IMR-90 (cell line): ENCODE results near the gene HDAC9. TPM values are rescaled to one million over a fixed set of nuclear protein-coding genes. Genes with fewer than 3 reads are reported as not detected.

Source experiments
- ATAC-seq: fragments of 200-7000 bp; cut with Tn5 transposase; 2 replicates; pipeline ENCODE4 v1.9.1; 2020; ENCODE audit warnings: low read depth, mild to moderate bottlenecking, moderate library complexity
- BruUV-seq: library from RNA; stranded (reverse); fragments of 400-500 nt; replicated peaks from 2 replicates; lab custom pipeline; 2021; lab: Mats Ljungman, UMichigan
- CTCF ChIA-PET: fragments of 300-600 bp; formaldehyde crosslinking; extraction: SDS; loops from one replicate; lab custom pipeline; 2021; ENCODE audit warnings: antibody characterized with exemption; lab: Yijun Ruan, JAX
- POLR2A ChIA-PET: fragments of 300-600 bp; sonication (Branson Sonifier 250); formaldehyde crosslinking; loops from one replicate; lab custom pipeline; 2022; ENCODE audit warnings: antibody characterized with exemption; ENCODE audit not compliant: unreplicated experiment; lab: Charles Lee
- DNase-seq: peaks from one replicate; pipeline ENCODE4 v3.0.0; 2013
- H2AFZ ChIP-seq: replicated peaks from 2 replicates; pipeline ENCODE3; 2013; ENCODE audit warnings: low read length, mild to moderate bottlenecking; ENCODE audit not compliant: poor library complexity
- H2AK5ac ChIP-seq: 2 replicates; pipeline ENCODE4 v1.6.1; 2013; ENCODE audit warnings: low read depth, low read length, inconsistent platforms
- H2AK9ac ChIP-seq: replicated peaks from 2 replicates; pipeline ENCODE3; 2013; ENCODE audit warnings: mild to moderate bottlenecking, low read depth, low read length, moderate library complexity; ENCODE audit not compliant: poor library complexity
- H2BK120ac ChIP-seq: 2 replicates; pipeline ENCODE4 v1.6.1; 2013; ENCODE audit warnings: low read depth, low read length, inconsistent platforms
- H2BK15ac ChIP-seq: 3 replicates; pipeline ENCODE4 v1.6.1; 2013; ENCODE audit warnings: low read depth, low read length, inconsistent platforms
- H2BK20ac ChIP-seq: 2 replicates; pipeline ENCODE4 v1.6.1; 2013; ENCODE audit warnings: low read depth, mild to moderate bottlenecking, inconsistent platforms, low read length, moderate library complexity
- H2BK5ac ChIP-seq: 2 replicates; pipeline ENCODE4 v1.6.1; 2013; ENCODE audit warnings: mild to moderate bottlenecking, low read depth, low read length, inconsistent platforms; ENCODE audit not compliant: poor library complexity, severe bottlenecking
- H3K14ac ChIP-seq: replicated peaks from 2 replicates; pipeline ENCODE4 v1.6.1; 2013; ENCODE audit warnings: low read depth, low read length, inconsistent platforms
- H3K18ac ChIP-seq: 2 replicates; pipeline ENCODE4 v1.6.1; 2013; ENCODE audit warnings: low read depth, low read length, control low read depth
- H3K23ac ChIP-seq: 2 replicates; pipeline ENCODE4 v1.6.1; 2013; ENCODE audit warnings: low read depth, low read length, inconsistent platforms
- H3K27ac ChIP-seq: 2 replicates; pipeline ENCODE4 v1.5.1; 2013; ENCODE audit warnings: mild to moderate bottlenecking, control low read depth, low read length; ENCODE audit not compliant: insufficient read depth
- H3K27me3 ChIP-seq: 2 replicates; pipeline ENCODE4 v1.6.1; 2013; ENCODE audit warnings: low read length; ENCODE audit not compliant: control insufficient read depth, insufficient read depth
- H3K36me3 ChIP-seq: 2 replicates; pipeline ENCODE4 v1.6.1; 2013; ENCODE audit warnings: low read length, mixed read lengths; ENCODE audit not compliant: control insufficient read depth, insufficient read depth
- H3K4ac ChIP-seq: 2 replicates; pipeline ENCODE4 v1.6.1; 2013; ENCODE audit warnings: low read depth, low read length, inconsistent platforms
- H3K4me1 ChIP-seq: 2 replicates; pipeline ENCODE4 v1.6.1; 2013; ENCODE audit warnings: low read length, mixed read lengths; ENCODE audit not compliant: control insufficient read depth, insufficient read depth
- H3K4me2 ChIP-seq: 2 replicates; pipeline ENCODE4 v1.6.1; 2013; ENCODE audit warnings: low read depth, mild to moderate bottlenecking, control low read depth, low read length, moderate library complexity
- H3K4me3 ChIP-seq: 2 replicates; pipeline ENCODE4 v1.5.1; 2013; ENCODE audit warnings: low read depth, mild to moderate bottlenecking, control low read depth, low read length, moderate library complexity; ENCODE audit not compliant: insufficient read depth
- H3K56ac ChIP-seq: 2 replicates; pipeline ENCODE4 v1.6.1; 2013; ENCODE audit warnings: low read length, inconsistent platforms; ENCODE audit not compliant: insufficient read depth; ENCODE audit errors: extremely low read depth
- H3K79me1 ChIP-seq, 2 experiments: 2 replicates each; pipeline ENCODE4 v1.6.1; 2013; ENCODE audit warnings: low read length in 2 of 2, inconsistent platforms in 1 of 2, low read depth in 1 of 2
- H3K9ac ChIP-seq: 2 replicates; pipeline ENCODE4 v1.6.1; 2013; ENCODE audit warnings: low read depth, low read length, control low read depth
- H3K9me1 ChIP-seq: 2 replicates; pipeline ENCODE4 v1.6.1; 2013; ENCODE audit warnings: low read length, inconsistent platforms; ENCODE audit not compliant: insufficient read depth
- H3K9me3 ChIP-seq: 2 replicates; pipeline ENCODE4 v1.6.1; 2013; ENCODE audit warnings: low read length; ENCODE audit not compliant: control insufficient read depth, insufficient read depth
- H4K20me1 ChIP-seq: 2 replicates; pipeline ENCODE4 v1.6.1; 2013; ENCODE audit warnings: low read length, inconsistent platforms; ENCODE audit not compliant: insufficient read depth
- H4K5ac ChIP-seq: 2 replicates; pipeline ENCODE4 v1.6.1; 2013; ENCODE audit warnings: mild to moderate bottlenecking, low read depth, low read length, control low read depth
- H4K8ac ChIP-seq, 2 experiments: 2 replicates each; pipeline ENCODE4 v1.6.1; 2013; ENCODE audit warnings: low read depth in 2 of 2, low read length in 2 of 2, control low read depth in 1 of 2, inconsistent platforms in 1 of 2
- H4K91ac ChIP-seq: 2 replicates; pipeline ENCODE4 v1.6.1; 2013; ENCODE audit warnings: low read depth, low read length, inconsistent platforms; ENCODE audit not compliant: insufficient read depth
- MXI1 ChIP-seq: IDR thresholded peaks from 2 replicates; pipeline ENCODE4 v1.6.1; 2012; ENCODE audit warnings: low read depth, mild to moderate bottlenecking, low read length, moderate library complexity, borderline replicate concordance
- NFE2L2 ChIP-seq: fragments of 150-350 bp; IDR thresholded peaks from 2 replicates; pipeline ENCODE4 v1.6.1; 2016; ENCODE audit warnings: low read depth, mild to moderate bottlenecking, low read length
- RAD21 ChIP-seq: IDR thresholded peaks from 2 replicates; pipeline ENCODE4 v1.6.1; 2012; ENCODE audit warnings: low read length, improper control_type of control experiment
- SMC3 ChIP-seq: fragments of 150-350 bp; IDR thresholded peaks from 2 replicates; pipeline ENCODE4 v1.6.1; 2016; ENCODE audit warnings: low read depth, mild to moderate bottlenecking, antibody characterized with exemption, low read length, moderate library complexity
- WGBS, 2 experiments: methylation state at CpG; one replicate each; pipeline versions ENCODE4 v1.1.5 to v1.1.7; 2013; ENCODE audit warnings: missing lambda C conversion rate in 2 of 2; ENCODE audit not compliant: insufficient read length in 1 of 2; ENCODE audit errors: extremely low coverage in 2 of 2; 5-methylcytosine and 5-hydroxymethylcytosine counted together
- dilution Hi-C: fragments of 300-500 bp; cut with HindIII; formaldehyde crosslinking; loops from one replicate; pipeline ENCODE4 v1.14.3; 2018; ENCODE audit warnings: low sequenced_read_pairs; ENCODE audit not compliant: unreplicated experiment
- in situ Hi-C: fragments of 300-500 bp; cut with MboI; formaldehyde crosslinking; loops from 3 replicates; pipeline ENCODE4 v1.14.3; 2019; ENCODE audit warnings: low sequenced_read_pairs, inconsistent platforms, mixed read lengths
- intact Hi-C: fragments of 100-400 bp; cut with micrococcal nuclease; formaldehyde crosslinking; loops from 2 replicates; pipeline ENCODE4 v1.10.0; 2022
- polyA plus RNA-seq, 3 experiments: library from polyadenylated mRNA; depleted of rRNA; stranded (reverse); fragments of >200 nt; gene quantifications; 2 replicates each; pipeline ENCODE4 v1.2.3, GENCODE V29; 2012; ENCODE audit warnings: low replicate concordance in 1 of 3
- total RNA-seq: library from RNA; depleted of rRNA; stranded (reverse); fragments of >200 nt; gene quantifications from 2 replicates; pipeline ENCODE4 v1.2.3, GENCODE V29; 2012

Gene HDAC9
- total and polyA plus RNA-seq, 2 of the 4 experiments (the other 2 are of a cell fraction), result 4.3 to 24.7 TPM

DNA sequence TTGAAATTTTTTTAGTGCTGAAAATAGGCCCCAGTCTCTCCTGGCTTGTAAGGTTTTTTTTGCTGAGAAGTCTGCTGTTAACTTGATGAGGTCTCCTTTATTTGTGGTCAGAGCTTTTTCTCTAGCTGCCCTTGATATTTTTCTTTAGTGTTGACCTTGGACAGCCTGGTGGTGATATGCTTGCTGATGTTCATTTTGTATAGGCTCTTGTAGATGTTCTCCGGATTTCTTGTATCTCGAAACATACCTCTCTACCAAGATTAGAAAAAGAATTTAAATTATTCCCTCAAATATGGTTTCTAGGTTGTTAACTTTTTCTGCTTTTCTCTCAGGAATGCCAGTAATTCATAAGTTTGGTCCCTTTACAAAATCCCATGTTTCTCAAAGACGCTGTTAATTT, 519.5 kb downstream of the HDAC9 start:
- Histone ChIP-seq H2BK20ac (no peak overlapping the region), H2BK5ac (no peak overlapping the region), H3K27ac (no peak overlapping the region), H2AK9ac (no peak overlapping the region), H3K18ac (no peak overlapping the region), H3K14ac (no peak overlapping the region), H3K23ac (no peak overlapping the region), H4K20me1 (no peaks in the 10 kb centered on the region), H4K8ac (no peak overlapping the region), H4K91ac (no peak overlapping the region), H3K56ac (no peak overlapping the region), H3K36me3 (no peaks in the 10 kb centered on the region), H2AFZ (no peak overlapping the region), H2BK15ac (no peak overlapping the region), H3K9me1 (no peaks in the 10 kb centered on the region; the same call in 1 of the 2 replicates), H3K4me1 (no peaks in the 10 kb centered on the region), H2BK120ac (no peak overlapping the region), H3K27me3 (no peaks in the 10 kb centered on the region), H2AK5ac (no peak overlapping the region), H3K4me3 (no peak overlapping the region), H3K79me1 (no peaks in the 10 kb centered on the region), H3K4me2 (no peak overlapping the region), H3K9me3 (peaks cover 2% of the 10 kb centered on the region; the same call in 1 of the 2 replicates), H3K4ac (no peak overlapping the region), H3K9ac (no peak overlapping the region), H4K5ac (no peak overlapping the region)
- ATAC-seq, result no peak
- intact Hi-C loops, result no loop called here
- CTCF ChIA-PET, result no interaction called here
- dilution Hi-C loops, result no loop called here
- BruUV-seq, result no TSS peak
- no peak for TF ChIP-seq RAD21
- no peak for TF ChIP-seq MXI1
- no peak for TF ChIP-seq NFE2L2
- no peak for TF ChIP-seq SMC3
- no CpG with 5 or more reads among the region's 3 CpGs for WGBS, 2 experiments
- DNase-seq, result no peak
- POLR2A ChIA-PET, result interaction anchor here (0.6 kb wide), 1 partner anchor 327 kb away, joined by 3 read pairs; no protein-coding TSS in a partner anchor
- in situ Hi-C loops, result no loop called here
